HepG2 (cell line): ENCODE data around the gene MAP3K3. TPM values are rescaled to one million over a fixed set of nuclear protein-coding genes. Genes with fewer than 3 reads are reported as not detected.

Experiments
- BCL6 ChIP-seq: IDR thresholded peaks from 2 replicates; pipeline ENCODE4 v1.6.1; 2016; ENCODE audit warnings: missing genetic modification reagents, missing compliant biosample characterization
- HOXD1 ChIP-seq: sonication (generic); formaldehyde crosslinking; IDR thresholded peaks from 2 replicates; pipeline ENCODE4 v1.5.0; 2020; ENCODE audit warnings: missing genetic modification reagents
- NRL ChIP-seq: sonication (generic); formaldehyde crosslinking; IDR thresholded peaks from 2 replicates; pipeline ENCODE4 v1.5.0; 2020; ENCODE audit warnings: missing genetic modification reagents, mild to moderate bottlenecking, moderate library complexity, borderline replicate concordance
- PLRG1 ChIP-seq: fragments of 450-650 bp; conservative IDR thresholded peaks from 2 replicates; pipeline ENCODE4 v1.6.1; 2016
- SAFB2 ChIP-seq: sonication (generic); formaldehyde crosslinking; IDR thresholded peaks from 2 replicates; pipeline ENCODE4 v1.5.1; 2020; ENCODE audit warnings: missing genetic modification reagents, low read depth, mild to moderate bottlenecking, borderline replicate concordance
- SNAI1 ChIP-seq: sonication (generic); formaldehyde crosslinking; IDR thresholded peaks from 2 replicates; pipeline ENCODE4 v1.5.0; 2020; ENCODE audit warnings: mild to moderate bottlenecking, missing genetic modification reagents, borderline replicate concordance
- THAP11 ChIP-seq: IDR thresholded peaks from 2 replicates; pipeline ENCODE4 v1.6.1; 2016; ENCODE audit warnings: missing biosample characterization, missing genetic modification reagents
- TOE1 ChIP-seq: sonication (generic); formaldehyde crosslinking; IDR thresholded peaks from 2 replicates; pipeline ENCODE4 v1.4.0; 2020; ENCODE audit warnings: mild to moderate bottlenecking, missing genetic modification reagents
- U2AF2 ChIP-seq: fragments of 200-400 bp; formaldehyde crosslinking; IDR thresholded peaks from 2 replicates; pipeline ENCODE4 v1.6.1; 2017; ENCODE audit warnings: low read depth, mild to moderate bottlenecking, low read length
- ZMYM4 ChIP-seq: sonication (generic); formaldehyde crosslinking; IDR thresholded peaks from 2 replicates; pipeline ENCODE4 v1.8.1; 2023; ENCODE audit warnings: mild to moderate bottlenecking, missing genetic modification reagents
- ZNF484 ChIP-seq: sonication (generic); formaldehyde crosslinking; IDR thresholded peaks from 2 replicates; pipeline ENCODE4 v1.5.1; 2020; ENCODE audit warnings: mild to moderate bottlenecking, low read depth, missing genetic modification reagents, borderline replicate concordance
- ZNF879 ChIP-seq: sonication (generic); formaldehyde crosslinking; IDR thresholded peaks from 2 replicates; pipeline ENCODE4 v1.8.1; 2023; ENCODE audit warnings: missing genetic modification reagents
- polyA plus RNA-seq, 8 experiments: library from polyadenylated mRNA; depleted of rRNA in 3 of 8; stranded (reverse) in 7 of 8; unstranded in 1 of 8; fragments of >200 nt; fragmentation: Illumina TruSeq in 4 of 8; extraction: Trizol in 4 of 8; gene quantifications; 2 replicates each; pipeline versions ENCODE4 v1.2.1 to v1.2.3, GENCODE V29; 2011 to 2016; ENCODE audit warnings: low read depth in 4 of 8, missing spikeins in 1 of 8, mixed read lengths in 1 of 8; ENCODE audit not compliant: insufficient read depth in 1 of 8
- total RNA-seq, 5 experiments: library from RNA; depleted of rRNA; stranded (reverse); fragments of >200 nt; fragmentation: Illumina TruSeq; extraction: Trizol; gene quantifications; 2 replicates each; pipeline ENCODE4 v1.2.3, GENCODE V29; 2016; ENCODE audit warnings: low read depth in 1 of 5
- TF ChIP-seq, protein P1 (sequence below): sonication (generic); formaldehyde crosslinking; IDR thresholded peaks from 2 replicates; pipeline ENCODE4 v1.5.0; 2020; ENCODE audit warnings: mild to moderate bottlenecking, missing genetic modification reagents, borderline replicate concordance
- TF ChIP-seq, protein P2 (sequence below): sonication (generic); formaldehyde crosslinking; IDR thresholded peaks from 2 replicates; pipeline ENCODE4 v1.4.0; 2020; ENCODE audit warnings: mild to moderate bottlenecking, missing genetic modification reagents
- TF ChIP-seq, protein P3 (sequence below): sonication (generic); formaldehyde crosslinking; IDR thresholded peaks from 2 replicates; pipeline ENCODE4 v1.4.0; 2020; ENCODE audit warnings: mild to moderate bottlenecking, missing genetic modification reagents
- TF ChIP-seq, protein P4 (sequence below): sonication (generic); formaldehyde crosslinking; IDR thresholded peaks from 2 replicates; pipeline ENCODE4 v1.4.0; 2020; ENCODE audit warnings: missing genetic modification reagents

The MAP3K3 gene
- total and polyA plus RNA-seq, 2 of the 13 experiments (the other 11 are each of a cell fraction or from before 2014, with no cell fraction given) = 17.7 to 21.8 TPM

DNA sequence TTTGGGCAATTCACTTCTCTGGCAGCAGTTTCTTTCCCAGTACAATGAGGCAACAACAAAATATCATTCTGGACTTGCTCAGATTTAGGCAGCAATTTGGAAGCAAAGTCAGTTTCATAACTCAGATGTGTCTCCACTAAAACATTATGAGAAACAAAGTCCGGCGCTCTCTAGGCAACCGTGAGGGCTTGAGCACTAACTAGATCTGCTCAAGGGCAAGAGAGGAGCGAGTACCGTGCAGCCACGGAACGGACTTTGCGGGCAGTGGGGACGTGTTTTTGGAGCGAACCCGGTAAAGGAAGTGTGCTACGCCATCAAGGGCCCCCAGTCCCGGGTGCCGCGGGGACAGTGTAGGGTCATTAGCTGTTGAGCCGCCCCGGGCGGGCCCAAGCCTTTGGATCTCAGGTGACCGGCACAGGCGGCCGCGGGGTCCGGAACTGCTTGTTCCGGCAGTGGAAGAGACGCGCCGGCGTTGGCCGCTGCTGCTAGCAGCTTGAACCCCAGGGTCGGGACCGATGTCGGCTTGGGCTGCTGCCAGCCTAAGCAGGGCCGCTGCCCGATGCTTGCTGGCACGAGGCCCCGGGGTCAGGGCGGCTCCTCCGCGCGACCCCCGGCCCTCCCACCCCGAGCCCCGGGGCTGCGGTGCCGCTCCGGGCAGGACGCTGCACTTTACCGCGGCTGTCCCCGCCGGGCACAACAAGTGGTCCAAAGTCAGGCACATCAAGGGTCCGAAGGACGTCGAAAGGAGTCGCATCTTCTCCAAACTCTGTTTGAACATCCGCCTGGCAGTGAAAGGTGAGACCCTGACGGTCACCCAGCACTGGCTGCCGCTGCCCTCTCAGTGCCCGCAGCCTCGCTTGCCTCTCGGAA is 21.4 kb upstream of the MAP3K3 start, which contains the start of gene TACO1 (continued):
- TF ChIP-seq, protein P1, sequence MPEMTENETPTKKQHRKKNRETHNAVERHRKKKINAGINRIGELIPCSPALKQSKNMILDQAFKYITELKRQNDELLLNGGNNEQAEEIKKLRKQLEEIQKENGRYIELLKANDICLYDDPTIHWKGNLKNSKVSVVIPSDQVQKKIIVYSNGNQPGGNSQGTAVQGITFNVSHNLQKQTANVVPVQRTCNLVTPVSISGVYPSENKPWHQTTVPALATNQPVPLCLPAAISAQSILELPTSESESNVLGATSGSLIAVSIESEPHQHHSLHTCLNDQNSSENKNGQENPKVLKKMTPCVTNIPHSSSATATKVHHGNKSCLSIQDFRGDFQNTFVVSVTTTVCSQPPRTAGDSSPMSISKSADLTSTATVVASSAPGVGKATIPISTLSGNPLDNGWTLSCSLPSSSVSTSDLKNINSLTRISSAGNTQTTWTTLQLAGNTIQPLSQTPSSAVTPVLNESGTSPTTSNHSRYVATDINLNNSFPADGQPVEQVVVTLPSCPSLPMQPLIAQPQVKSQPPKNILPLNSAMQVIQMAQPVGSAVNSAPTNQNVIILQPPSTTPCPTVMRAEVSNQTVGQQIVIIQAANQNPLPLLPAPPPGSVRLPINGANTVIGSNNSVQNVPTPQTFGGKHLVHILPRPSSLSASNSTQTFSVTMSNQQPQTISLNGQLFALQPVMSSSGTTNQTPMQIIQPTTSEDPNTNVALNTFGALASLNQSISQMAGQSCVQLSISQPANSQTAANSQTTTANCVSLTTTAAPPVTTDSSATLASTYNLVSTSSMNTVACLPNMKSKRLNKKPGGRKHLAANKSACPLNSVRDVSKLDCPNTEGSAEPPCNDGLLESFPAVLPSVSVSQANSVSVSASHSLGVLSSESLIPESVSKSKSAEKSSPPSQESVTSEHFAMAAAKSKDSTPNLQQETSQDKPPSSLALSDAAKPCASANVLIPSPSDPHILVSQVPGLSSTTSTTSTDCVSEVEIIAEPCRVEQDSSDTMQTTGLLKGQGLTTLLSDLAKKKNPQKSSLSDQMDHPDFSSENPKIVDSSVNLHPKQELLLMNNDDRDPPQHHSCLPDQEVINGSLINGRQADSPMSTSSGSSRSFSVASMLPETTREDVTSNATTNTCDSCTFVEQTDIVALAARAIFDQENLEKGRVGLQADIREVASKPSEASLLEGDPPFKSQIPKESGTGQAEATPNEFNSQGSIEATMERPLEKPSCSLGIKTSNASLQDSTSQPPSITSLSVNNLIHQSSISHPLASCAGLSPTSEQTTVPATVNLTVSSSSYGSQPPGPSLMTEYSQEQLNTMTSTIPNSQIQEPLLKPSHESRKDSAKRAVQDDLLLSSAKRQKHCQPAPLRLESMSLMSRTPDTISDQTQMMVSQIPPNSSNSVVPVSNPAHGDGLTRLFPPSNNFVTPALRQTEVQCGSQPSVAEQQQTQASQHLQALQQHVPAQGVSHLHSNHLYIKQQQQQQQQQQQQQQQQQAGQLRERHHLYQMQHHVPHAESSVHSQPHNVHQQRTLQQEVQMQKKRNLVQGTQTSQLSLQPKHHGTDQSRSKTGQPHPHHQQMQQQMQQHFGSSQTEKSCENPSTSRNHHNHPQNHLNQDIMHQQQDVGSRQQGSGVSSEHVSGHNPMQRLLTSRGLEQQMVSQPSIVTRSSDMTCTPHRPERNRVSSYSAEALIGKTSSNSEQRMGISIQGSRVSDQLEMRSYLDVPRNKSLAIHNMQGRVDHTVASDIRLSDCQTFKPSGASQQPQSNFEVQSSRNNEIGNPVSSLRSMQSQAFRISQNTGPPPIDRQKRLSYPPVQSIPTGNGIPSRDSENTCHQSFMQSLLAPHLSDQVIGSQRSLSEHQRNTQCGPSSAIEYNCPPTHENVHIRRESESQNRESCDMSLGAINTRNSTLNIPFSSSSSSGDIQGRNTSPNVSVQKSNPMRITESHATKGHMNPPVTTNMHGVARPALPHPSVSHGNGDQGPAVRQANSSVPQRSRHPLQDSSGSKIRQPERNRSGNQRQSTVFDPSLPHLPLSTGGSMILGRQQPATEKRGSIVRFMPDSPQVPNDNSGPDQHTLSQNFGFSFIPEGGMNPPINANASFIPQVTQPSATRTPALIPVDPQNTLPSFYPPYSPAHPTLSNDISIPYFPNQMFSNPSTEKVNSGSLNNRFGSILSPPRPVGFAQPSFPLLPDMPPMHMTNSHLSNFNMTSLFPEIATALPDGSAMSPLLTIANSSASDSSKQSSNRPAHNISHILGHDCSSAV (CRISPR knock-in tag) = 0 out of 2 replicates have a peak, but pooled peaks have one; percentile 71
- TF ChIP-seq THAP11 (CRISPR knock-in tag) (peak; percentile 96), PLRG1 (no peak), TOE1 (CRISPR knock-in tag) (peak; percentile 97; the same call in 1 of the 2 replicates), ZNF484 (CRISPR knock-in tag) (peak; percentile 85; the same call in 1 of the 2 replicates), HOXD1 (CRISPR knock-in tag) (peak; percentile 97), BCL6 (CRISPR knock-in tag) (peak; percentile 88), SAFB2 (CRISPR knock-in tag) (peak; percentile 95), NRL (CRISPR knock-in tag) (peak; percentile 95), SNAI1 (CRISPR knock-in tag) (peak; percentile 82; the same call in 1 of the 2 replicates), ZNF879 (CRISPR knock-in tag) (peak; percentile 90; the same call in 1 of the 2 replicates), ZMYM4 (CRISPR knock-in tag) (peak; percentile 98), U2AF2 (no peak)
- TF ChIP-seq, protein P2, sequence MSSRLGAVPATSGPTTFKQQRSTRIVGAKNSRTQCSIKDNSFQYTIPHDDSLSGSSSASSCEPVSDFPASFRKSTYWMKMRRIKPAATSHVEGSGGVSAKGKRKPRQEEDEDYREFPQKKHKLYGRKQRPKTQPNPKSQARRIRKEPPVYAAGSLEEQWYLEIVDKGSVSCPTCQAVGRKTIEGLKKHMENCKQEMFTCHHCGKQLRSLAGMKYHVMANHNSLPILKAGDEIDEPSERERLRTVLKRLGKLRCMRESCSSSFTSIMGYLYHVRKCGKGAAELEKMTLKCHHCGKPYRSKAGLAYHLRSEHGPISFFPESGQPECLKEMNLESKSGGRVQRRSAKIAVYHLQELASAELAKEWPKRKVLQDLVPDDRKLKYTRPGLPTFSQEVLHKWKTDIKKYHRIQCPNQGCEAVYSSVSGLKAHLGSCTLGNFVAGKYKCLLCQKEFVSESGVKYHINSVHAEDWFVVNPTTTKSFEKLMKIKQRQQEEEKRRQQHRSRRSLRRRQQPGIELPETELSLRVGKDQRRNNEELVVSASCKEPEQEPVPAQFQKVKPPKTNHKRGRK = peak; percentile 40; the same call in 1 of the 2 replicates
- TF ChIP-seq, protein P3, sequence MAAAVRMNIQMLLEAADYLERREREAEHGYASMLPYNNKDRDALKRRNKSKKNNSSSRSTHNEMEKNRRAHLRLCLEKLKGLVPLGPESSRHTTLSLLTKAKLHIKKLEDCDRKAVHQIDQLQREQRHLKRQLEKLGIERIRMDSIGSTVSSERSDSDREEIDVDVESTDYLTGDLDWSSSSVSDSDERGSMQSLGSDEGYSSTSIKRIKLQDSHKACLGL (CRISPR knock-in tag) = peak; percentile 93; the same call in 1 of the 2 replicates
- TF ChIP-seq, protein P4, sequence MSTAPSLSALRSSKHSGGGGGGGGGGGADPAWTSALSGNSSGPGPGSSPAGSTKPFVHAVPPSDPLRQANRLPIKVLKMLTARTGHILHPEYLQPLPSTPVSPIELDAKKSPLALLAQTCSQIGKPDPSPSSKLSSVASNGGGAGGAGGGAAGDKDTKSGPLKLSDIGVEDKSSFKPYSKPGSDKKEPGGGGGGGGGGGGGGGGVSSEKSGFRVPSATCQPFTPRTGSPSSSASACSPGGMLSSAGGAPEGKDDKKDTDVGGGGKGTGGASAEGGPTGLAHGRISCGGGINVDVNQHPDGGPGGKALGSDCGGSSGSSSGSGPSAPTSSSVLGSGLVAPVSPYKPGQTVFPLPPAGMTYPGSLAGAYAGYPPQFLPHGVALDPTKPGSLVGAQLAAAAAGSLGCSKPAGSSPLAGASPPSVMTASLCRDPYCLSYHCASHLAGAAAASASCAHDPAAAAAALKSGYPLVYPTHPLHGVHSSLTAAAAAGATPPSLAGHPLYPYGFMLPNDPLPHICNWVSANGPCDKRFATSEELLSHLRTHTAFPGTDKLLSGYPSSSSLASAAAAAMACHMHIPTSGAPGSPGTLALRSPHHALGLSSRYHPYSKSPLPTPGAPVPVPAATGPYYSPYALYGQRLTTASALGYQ (CRISPR knock-in tag) = peak; percentile 94
